Liver (tissue), 9 donors: Measurements from ENCODE around the gene TMEM272. TPM values are rescaled to one million over a fixed set of nuclear protein-coding genes. Genes with fewer than 3 reads are reported as not detected.

Experiments used
- DNase-seq: peaks from one replicate; pipeline ENCODE4 v3.0.0-alpha.2; 2017; ENCODE audit warnings: low spot score
- H3K27ac ChIP-seq, 2 donors: one replicate each; pipeline ENCODE4 v1.7.0; 2013; ENCODE audit warnings: inconsistent platforms in 2 of 2, low read length in 2 of 2, control low read depth in 1 of 2, low read depth in 1 of 2, mild to moderate bottlenecking in 1 of 2
- H3K27me3 ChIP-seq, 4 donors: one replicate each; pipeline versions ENCODE4 v1.6.1 to v1.7.0; 2013; ENCODE audit warnings: low read length in 3 of 4, inconsistent platforms in 1 of 4, mild to moderate bottlenecking in 1 of 4, moderate library complexity in 1 of 4; ENCODE audit not compliant: control insufficient read depth in 4 of 4, insufficient read depth in 4 of 4
- H3K36me3 ChIP-seq, 4 donors: one replicate each; pipeline versions ENCODE4 v1.6.1 to v1.7.0; 2013; ENCODE audit warnings: low read length in 3 of 4, mild to moderate bottlenecking in 3 of 4, low read depth in 1 of 4, moderate library complexity in 1 of 4; ENCODE audit not compliant: control insufficient read depth in 4 of 4, insufficient read depth in 3 of 4
- H3K4me1 ChIP-seq, 4 donors: one replicate each; pipeline versions ENCODE4 v1.6.1 to v1.7.0; 2013; ENCODE audit warnings: low read length in 3 of 4, mild to moderate bottlenecking in 3 of 4, moderate library complexity in 1 of 4; ENCODE audit not compliant: control insufficient read depth in 4 of 4, insufficient read depth in 4 of 4
- H3K4me3 ChIP-seq, 3 donors: one replicate each; pipeline versions ENCODE4 v1.6.1 to v1.7.0; 2013; ENCODE audit warnings: low read length in 3 of 3, control low read depth in 1 of 3, low read depth in 1 of 3, mild to moderate bottlenecking in 1 of 3
- H3K9ac ChIP-seq, 2 donors: one replicate each; pipeline ENCODE4 v1.7.0; 2013; ENCODE audit warnings: low read length in 2 of 2, mild to moderate bottlenecking in 2 of 2, moderate library complexity in 2 of 2, control low read depth in 1 of 2, low read depth in 1 of 2
- H3K9me3 ChIP-seq, 4 donors: one replicate each; pipeline versions ENCODE4 v1.6.1 to v1.7.0; 2013; ENCODE audit warnings: low read length in 3 of 4; ENCODE audit not compliant: control insufficient read depth in 4 of 4
- ATF3 ChIP-seq: IDR thresholded peaks from 2 replicates; pipeline ENCODE4 v1.6.1; 2016; ENCODE audit warnings: antibody characterized with exemption
- EGR1 ChIP-seq, 2 donors: IDR thresholded peaks; 2 replicates each; pipeline ENCODE4 v1.6.1; 2016 to 2018; ENCODE audit warnings: antibody characterized with exemption in 2 of 2, low read depth in 2 of 2
- FOXA1 ChIP-seq: IDR thresholded peaks from 2 replicates; pipeline ENCODE4 v1.6.1; 2016; ENCODE audit warnings: antibody characterized with exemption
- FOXA2 ChIP-seq: IDR thresholded peaks from 2 replicates; pipeline ENCODE4 v1.6.1; 2016; ENCODE audit warnings: antibody characterized with exemption
- GABPA ChIP-seq, 2 donors: IDR thresholded peaks in 1 of 2; conservative IDR thresholded peaks in 1 of 2; 2 replicates each; pipeline ENCODE4 v1.6.1; 2016; ENCODE audit warnings: antibody characterized with exemption in 2 of 2, mild to moderate bottlenecking in 1 of 2, moderate library complexity in 1 of 2
- HNF4A ChIP-seq, 2 donors: conservative IDR thresholded peaks; 2 replicates each; pipeline ENCODE4 v1.6.1; 2016; ENCODE audit warnings: antibody characterized with exemption in 2 of 2, mild to moderate bottlenecking in 2 of 2
- HNF4G ChIP-seq: IDR thresholded peaks from 2 replicates; pipeline ENCODE4 v1.6.1; 2016; ENCODE audit warnings: antibody characterized with exemption
- JUND ChIP-seq, 2 donors: IDR thresholded peaks; 2 replicates each; pipeline ENCODE4 v1.6.1; 2016; ENCODE audit warnings: antibody characterized with exemption in 2 of 2
- NR2F2 ChIP-seq: IDR thresholded peaks from 2 replicates; pipeline ENCODE4 v1.6.1; 2016; ENCODE audit warnings: antibody characterized with exemption
- RAD21 ChIP-seq, 2 donors: IDR thresholded peaks; 2 replicates each; pipeline ENCODE4 v1.6.1; 2016; ENCODE audit warnings: antibody characterized with exemption in 2 of 2, mild to moderate bottlenecking in 2 of 2
- RXRA ChIP-seq, 2 donors: IDR thresholded peaks; 2 replicates each; pipeline ENCODE4 v1.6.1; 2017 to 2018; ENCODE audit warnings: antibody characterized with exemption in 2 of 2, mild to moderate bottlenecking in 1 of 2
- SP1 ChIP-seq: IDR thresholded peaks from 2 replicates; pipeline ENCODE4 v1.6.1; 2018; ENCODE audit warnings: antibody characterized with exemption, mild to moderate bottlenecking
- TAF1 ChIP-seq: conservative IDR thresholded peaks from 2 replicates; pipeline ENCODE4 v1.6.1; 2016; ENCODE audit warnings: antibody characterized with exemption, mild to moderate bottlenecking
- YY1 ChIP-seq: IDR thresholded peaks from 2 replicates; pipeline ENCODE4 v1.6.1; 2016; ENCODE audit warnings: antibody characterized with exemption, mild to moderate bottlenecking
- WGBS: extraction: QIAGEN DNeasy Blood & Tissue Kit; methylation state at CpG from one replicate; pipeline ENCODE4 v1.1.7; 2013; 5-methylcytosine and 5-hydroxymethylcytosine counted together
- polyA plus RNA-seq, 2 donors: library from polyadenylated mRNA; stranded (reverse) in 1 of 2; unstranded in 1 of 2; fragments of 200-250 nt in 1 of 2; fragments of >200 nt in 1 of 2; fragmentation: Nextera tagmentation in 1 of 2; extraction: Ambion mirVana in 1 of 2; gene quantifications; one replicate each; pipeline versions ENCODE4 v1.2.1 to v1.2.3, GENCODE V29; 2013 to 2015
- total RNA-seq, 2 donors: library from RNA; depleted of rRNA; stranded (reverse); fragments of >200 nt; gene quantifications; one replicate each; pipeline ENCODE4 v1.2.3, GENCODE V29; 2014
- TF ChIP-seq, protein P1 (sequence below): IDR thresholded peaks from 2 replicates; pipeline ENCODE4 v1.6.1; 2016; ENCODE audit warnings: antibody characterized with exemption, mild to moderate bottlenecking
- TF ChIP-seq, protein P2 (sequence below): IDR thresholded peaks from 2 replicates; pipeline ENCODE4 v1.6.1; 2016; ENCODE audit warnings: antibody characterized with exemption
- TF ChIP-seq, protein P3 (sequence below): fragments of 150-350 bp; IDR thresholded peaks from 2 replicates; pipeline ENCODE4 v1.5.1; 2017; ENCODE audit warnings: improper control_type of control experiment, low read depth, low read length; ENCODE audit not compliant: missing input control
- TF ChIP-seq, protein P4 (sequence below): IDR thresholded peaks from 2 replicates; pipeline ENCODE4 v1.6.1; 2016; ENCODE audit warnings: antibody characterized with exemption
- donor health status: healthy.
- donor health status: healthy.
- donor health status: healthy.
- donor health status: healthy.
- donor health status: healthy.

TMEM272 gene
- total and polyA plus RNA-seq, 4 donors, result 0.02 to 0.42 (median 0.10) TPM

DNA sequence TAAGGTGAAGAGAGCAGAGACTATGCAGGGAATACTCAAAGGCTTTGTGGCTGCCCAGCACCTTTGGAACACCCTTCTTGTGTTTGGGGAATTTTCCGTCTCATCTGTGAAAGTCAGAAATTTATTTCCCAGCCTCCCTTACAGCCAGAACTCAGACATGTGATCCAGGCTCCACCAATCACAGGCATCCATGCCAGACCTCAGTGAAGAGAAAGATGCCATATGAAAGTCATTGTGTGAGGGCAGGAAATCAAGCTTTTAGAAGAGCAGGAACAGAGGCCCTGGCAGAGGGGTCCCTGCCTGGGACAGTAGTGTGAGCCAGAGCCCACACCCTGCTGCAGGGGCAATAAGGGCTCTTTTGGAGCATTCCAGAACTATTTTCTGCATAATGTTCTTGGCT lies 28.9 kb upstream of the TMEM272 start:
- Histone ChIP-seq H3K36me3 (peaks cover 0 to 2% (median 0%) of the 10 kb centered on the region in 4 donors), H3K9ac (no peak overlapping the region), H3K4me3 (no peak overlapping the region), H3K9me3 (no peaks in the 10 kb centered on the region), H3K4me1 (no peaks in the 10 kb centered on the region), H3K27me3 (no peaks in the 10 kb centered on the region), H3K27ac (no peak overlapping the region)
- 94% methylated on average over 1 of the region's 1 CpG for WGBS
- TF ChIP-seq GABPA (IDR thresholded peaks at IDR 0.05 in 1 of 2, conservative IDR thresholded peaks at IDR 0.05 in 1 of 2), result no peak
- no peak for TF ChIP-seq HNF4G
- no peak for TF ChIP-seq NR2F2
- TF ChIP-seq SP1, result no peak
- no peak for TF ChIP-seq RXRA (IDR thresholded peaks at IDR 0.05)
- DNase-seq, result no peak

DNA sequence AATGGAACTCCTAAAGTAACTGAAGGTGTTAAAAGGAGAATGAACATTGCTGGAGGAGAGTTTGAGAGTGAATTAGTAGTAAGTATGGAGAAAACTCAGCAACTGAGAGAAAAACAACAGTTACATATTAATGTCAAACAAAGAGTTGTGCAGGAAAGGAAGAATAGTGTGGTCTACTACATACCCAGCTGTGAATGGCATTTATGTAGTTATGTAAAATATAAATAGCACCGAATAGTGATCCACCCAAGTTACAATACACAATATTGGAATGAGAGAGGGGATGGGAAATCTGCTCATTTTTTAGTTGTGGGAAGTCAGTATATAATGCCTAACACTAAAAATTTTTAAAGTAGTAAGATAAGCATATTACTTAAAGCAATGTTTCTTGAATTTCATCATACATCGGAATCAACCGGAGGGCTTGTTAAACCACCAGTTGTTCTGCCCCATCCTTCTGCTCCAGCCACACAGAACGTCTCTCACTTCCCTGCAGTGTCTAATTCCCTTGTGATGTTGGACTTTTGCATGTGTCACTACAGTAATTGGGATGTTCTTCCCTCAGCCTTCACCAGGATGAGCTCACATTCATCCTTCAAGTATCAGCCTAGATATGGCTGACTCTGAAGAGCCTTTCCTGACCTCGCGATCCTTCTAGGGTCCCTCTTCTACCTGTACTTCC lies 28.3 kb upstream of the TMEM272 start:
- H3K9ac ChIP-seq, result no peak overlapping the region
- no peaks in the 10 kb centered on the region for H3K27me3 ChIP-seq
- no peak overlapping the region for H3K27ac ChIP-seq
- H3K4me3 ChIP-seq, result no peak overlapping the region
- no peaks in the 10 kb centered on the region for H3K4me1 ChIP-seq
- TF ChIP-seq, protein P1, sequence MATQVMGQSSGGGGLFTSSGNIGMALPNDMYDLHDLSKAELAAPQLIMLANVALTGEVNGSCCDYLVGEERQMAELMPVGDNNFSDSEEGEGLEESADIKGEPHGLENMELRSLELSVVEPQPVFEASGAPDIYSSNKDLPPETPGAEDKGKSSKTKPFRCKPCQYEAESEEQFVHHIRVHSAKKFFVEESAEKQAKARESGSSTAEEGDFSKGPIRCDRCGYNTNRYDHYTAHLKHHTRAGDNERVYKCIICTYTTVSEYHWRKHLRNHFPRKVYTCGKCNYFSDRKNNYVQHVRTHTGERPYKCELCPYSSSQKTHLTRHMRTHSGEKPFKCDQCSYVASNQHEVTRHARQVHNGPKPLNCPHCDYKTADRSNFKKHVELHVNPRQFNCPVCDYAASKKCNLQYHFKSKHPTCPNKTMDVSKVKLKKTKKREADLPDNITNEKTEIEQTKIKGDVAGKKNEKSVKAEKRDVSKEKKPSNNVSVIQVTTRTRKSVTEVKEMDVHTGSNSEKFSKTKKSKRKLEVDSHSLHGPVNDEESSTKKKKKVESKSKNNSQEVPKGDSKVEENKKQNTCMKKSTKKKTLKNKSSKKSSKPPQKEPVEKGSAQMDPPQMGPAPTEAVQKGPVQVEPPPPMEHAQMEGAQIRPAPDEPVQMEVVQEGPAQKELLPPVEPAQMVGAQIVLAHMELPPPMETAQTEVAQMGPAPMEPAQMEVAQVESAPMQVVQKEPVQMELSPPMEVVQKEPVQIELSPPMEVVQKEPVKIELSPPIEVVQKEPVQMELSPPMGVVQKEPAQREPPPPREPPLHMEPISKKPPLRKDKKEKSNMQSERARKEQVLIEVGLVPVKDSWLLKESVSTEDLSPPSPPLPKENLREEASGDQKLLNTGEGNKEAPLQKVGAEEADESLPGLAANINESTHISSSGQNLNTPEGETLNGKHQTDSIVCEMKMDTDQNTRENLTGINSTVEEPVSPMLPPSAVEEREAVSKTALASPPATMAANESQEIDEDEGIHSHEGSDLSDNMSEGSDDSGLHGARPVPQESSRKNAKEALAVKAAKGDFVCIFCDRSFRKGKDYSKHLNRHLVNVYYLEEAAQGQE, result no peak
- TF ChIP-seq RXRA (IDR thresholded peaks at IDR 0.05) (no peak), EGR1 (IDR thresholded peaks at IDR 0.05; ENCODE audit: low read depth in 2 of 2) (no peak), TAF1 (no peak), FOXA1 (no peak), NR2F2 (no peak), ATF3 (no peak), FOXA2 (no peak), JUND (IDR thresholded peaks at IDR 0.05) (no peak), GABPA (IDR thresholded peaks at IDR 0.05 in 1 of 2, conservative IDR thresholded peaks at IDR 0.05 in 1 of 2) (no peak), SP1 (no peak), RAD21 (IDR thresholded peaks at IDR 0.05) (no peak), YY1 (no peak), HNF4A (conservative IDR thresholded peaks at IDR 0.05) (no peak), HNF4G (no peak)
- TF ChIP-seq, protein P2, sequence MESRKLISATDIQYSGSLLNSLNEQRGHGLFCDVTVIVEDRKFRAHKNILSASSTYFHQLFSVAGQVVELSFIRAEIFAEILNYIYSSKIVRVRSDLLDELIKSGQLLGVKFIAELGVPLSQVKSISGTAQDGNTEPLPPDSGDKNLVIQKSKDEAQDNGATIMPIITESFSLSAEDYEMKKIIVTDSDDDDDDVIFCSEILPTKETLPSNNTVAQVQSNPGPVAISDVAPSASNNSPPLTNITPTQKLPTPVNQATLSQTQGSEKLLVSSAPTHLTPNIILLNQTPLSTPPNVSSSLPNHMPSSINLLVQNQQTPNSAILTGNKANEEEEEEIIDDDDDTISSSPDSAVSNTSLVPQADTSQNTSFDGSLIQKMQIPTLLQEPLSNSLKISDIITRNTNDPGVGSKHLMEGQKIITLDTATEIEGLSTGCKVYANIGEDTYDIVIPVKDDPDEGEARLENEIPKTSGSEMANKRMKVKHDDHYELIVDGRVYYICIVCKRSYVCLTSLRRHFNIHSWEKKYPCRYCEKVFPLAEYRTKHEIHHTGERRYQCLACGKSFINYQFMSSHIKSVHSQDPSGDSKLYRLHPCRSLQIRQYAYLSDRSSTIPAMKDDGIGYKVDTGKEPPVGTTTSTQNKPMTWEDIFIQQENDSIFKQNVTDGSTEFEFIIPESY, result no peak
- TF ChIP-seq, protein P3, sequence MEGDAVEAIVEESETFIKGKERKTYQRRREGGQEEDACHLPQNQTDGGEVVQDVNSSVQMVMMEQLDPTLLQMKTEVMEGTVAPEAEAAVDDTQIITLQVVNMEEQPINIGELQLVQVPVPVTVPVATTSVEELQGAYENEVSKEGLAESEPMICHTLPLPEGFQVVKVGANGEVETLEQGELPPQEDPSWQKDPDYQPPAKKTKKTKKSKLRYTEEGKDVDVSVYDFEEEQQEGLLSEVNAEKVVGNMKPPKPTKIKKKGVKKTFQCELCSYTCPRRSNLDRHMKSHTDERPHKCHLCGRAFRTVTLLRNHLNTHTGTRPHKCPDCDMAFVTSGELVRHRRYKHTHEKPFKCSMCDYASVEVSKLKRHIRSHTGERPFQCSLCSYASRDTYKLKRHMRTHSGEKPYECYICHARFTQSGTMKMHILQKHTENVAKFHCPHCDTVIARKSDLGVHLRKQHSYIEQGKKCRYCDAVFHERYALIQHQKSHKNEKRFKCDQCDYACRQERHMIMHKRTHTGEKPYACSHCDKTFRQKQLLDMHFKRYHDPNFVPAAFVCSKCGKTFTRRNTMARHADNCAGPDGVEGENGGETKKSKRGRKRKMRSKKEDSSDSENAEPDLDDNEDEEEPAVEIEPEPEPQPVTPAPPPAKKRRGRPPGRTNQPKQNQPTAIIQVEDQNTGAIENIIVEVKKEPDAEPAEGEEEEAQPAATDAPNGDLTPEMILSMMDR, result no peak
- TF ChIP-seq, protein P4, sequence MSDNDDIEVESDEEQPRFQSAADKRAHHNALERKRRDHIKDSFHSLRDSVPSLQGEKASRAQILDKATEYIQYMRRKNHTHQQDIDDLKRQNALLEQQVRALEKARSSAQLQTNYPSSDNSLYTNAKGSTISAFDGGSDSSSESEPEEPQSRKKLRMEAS, result no peak
- H3K9me3 ChIP-seq, result no peaks in the 10 kb centered on the region
- DNase-seq, result no peak
- 95% methylated on average over 6 of the region's 6 CpGs for WGBS
- peaks cover 0 to 2% (median 0%) of the 10 kb centered on the region in 4 donors for H3K36me3 ChIP-seq
